T-helper 1 cell treated with Interleukin-12 subunit alpha and Interleukin-12 subunit beta and Interleukin-4 antibody, amounts not matched to agents 30 μg/mL and 1 μg/mL, for 36 hours (primary cell): ENCODE measurements around the gene ZNF831.

Experiments used
- H3K27ac Mint-ChIP-seq: one replicate; pipeline ENCODE4 v1.8.0; 2021; ENCODE audit warnings: mild to moderate bottlenecking, mixed read lengths
- H3K27me3 Mint-ChIP-seq: one replicate; pipeline ENCODE4 v1.8.0; 2021; ENCODE audit warnings: low read depth, mixed read lengths
- H3K36me3 Mint-ChIP-seq: one replicate; pipeline ENCODE4 v1.8.0; 2021; ENCODE audit warnings: low read depth, mixed read lengths
- H3K4me1 Mint-ChIP-seq: one replicate; pipeline ENCODE4 v1.8.0; 2021; ENCODE audit warnings: low read depth, mixed read lengths
- H3K4me3 Mint-ChIP-seq: one replicate; pipeline ENCODE4 v1.8.0; 2021; ENCODE audit warnings: mild to moderate bottlenecking, moderate library complexity, mixed read lengths
- H3K9me3 Mint-ChIP-seq: one replicate; pipeline ENCODE4 v1.8.0; 2021; ENCODE audit warnings: mixed read lengths

Gene ZNF831

DNA sequence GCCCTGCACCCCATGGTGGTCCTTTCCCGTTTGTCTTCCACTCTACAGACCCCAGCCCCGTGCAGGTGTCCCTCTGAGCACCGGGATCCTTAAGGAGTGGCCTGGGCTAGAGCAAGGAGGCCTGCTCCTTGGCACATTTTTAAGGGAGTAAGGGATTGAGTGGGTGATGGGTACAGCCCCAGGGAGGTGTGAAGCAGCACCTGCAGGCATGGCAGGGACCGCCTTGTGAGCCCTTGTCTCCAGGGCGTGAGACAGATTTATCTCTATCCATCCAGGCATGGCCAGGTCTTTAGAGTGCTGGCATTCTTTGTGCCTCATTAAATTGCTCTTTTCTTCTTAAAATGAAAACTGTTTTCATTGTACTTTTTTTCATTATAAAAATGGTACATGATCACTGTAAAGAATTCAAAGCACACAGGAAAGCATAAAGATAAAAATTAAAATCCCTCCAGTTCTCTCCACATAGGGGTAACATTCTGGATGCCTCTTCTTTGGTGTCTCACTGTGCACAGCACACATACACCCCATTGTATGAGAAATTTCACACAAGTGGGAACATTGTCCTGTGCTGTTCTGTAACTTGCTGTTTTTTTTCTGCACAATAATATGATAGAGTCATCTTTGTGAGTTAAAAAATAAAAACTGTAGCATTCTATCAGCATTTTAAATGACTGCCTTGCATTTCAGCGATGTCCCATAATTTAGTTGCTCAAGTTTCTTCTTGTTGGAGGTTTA, 31.9 kb upstream of the ZNF831 start:
- Mint-ChIP-seq H3K27me3 (peaks cover 8% of the 10 kb centered on the region), H3K27ac (no peak overlapping the region), H3K4me3 (no peak overlapping the region), H3K9me3 (no peaks in the 10 kb centered on the region), H3K36me3 (no peaks in the 10 kb centered on the region), H3K4me1 (no peaks in the 10 kb centered on the region)

DNA sequence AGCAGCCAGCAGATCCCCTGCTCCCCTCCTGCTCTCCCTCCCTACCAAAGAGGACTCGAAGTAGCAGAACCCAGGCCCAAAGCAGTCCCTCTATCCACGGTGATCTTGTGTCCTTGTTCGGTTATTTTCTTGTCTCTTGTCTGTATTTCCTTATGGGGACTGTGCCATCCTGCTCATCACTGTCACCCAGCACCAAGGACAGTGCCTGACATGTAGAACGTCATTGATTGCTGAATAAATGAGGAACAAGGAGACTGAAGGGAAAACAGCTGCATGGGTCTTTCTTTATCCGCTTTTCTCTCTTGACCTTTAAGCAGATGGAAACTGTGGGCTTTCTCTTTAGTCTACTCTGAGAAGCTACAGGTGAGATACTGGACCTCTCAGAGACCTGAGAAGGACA, 29.4 kb upstream of the ZNF831 start:
- no peak overlapping the region for H3K4me3 Mint-ChIP-seq
- H3K4me1 Mint-ChIP-seq, result no peaks in the 10 kb centered on the region
- H3K36me3 Mint-ChIP-seq, result no peaks in the 10 kb centered on the region
- no peaks in the 10 kb centered on the region for H3K9me3 Mint-ChIP-seq
- H3K27me3 Mint-ChIP-seq, result peaks cover 8% of the 10 kb centered on the region
- no peak overlapping the region for H3K27ac Mint-ChIP-seq

DNA sequence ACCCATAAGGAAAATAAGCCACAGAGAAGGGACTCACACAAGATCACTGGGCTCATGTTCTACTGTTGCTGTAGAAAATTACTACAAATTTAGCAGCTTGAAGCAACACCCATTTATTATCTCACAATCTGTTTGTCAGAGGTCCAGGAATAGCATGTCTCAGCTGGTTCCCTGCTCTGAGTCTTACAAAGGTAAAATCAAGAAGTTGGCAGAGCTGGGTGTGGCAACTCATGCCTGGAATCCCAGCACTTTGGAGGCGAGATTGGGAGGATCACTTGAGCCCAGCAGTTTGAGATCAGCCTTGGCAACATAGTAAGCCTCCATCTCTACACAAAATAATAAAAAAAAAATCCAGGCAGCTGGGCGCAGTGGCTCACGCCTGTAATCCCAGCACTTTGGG, 28.5 kb upstream of the ZNF831 start:
- Mint-ChIP-seq H3K4me1 (no peaks in the 10 kb centered on the region), H3K4me3 (no peak overlapping the region), H3K27me3 (peaks cover 8% of the 10 kb centered on the region), H3K36me3 (no peaks in the 10 kb centered on the region), H3K9me3 (no peaks in the 10 kb centered on the region), H3K27ac (no peak overlapping the region)

DNA sequence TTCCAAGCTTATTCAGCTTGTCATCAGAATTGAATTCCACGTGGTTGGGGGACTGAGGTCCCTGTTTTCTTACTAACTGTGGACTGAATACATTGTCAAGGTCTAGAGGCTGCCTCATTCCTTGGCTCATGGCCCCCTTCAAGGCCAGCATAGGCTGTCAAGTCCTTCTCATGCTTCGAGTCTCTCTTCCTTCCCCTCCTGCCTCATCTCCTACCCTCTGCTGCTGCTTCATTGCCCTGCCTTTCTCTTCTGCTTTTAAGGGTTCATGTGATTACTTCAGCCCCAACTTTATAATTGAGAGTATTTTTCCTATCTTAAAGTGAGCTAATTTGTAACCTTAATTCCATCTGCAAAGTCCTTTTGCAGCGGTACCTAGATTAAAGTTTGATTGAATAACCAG, 27.6 kb upstream of the ZNF831 start:
- Mint-ChIP-seq H3K36me3 (no peaks in the 10 kb centered on the region), H3K27me3 (peaks cover 8% of the 10 kb centered on the region), H3K4me3 (no peak overlapping the region), H3K27ac (no peak overlapping the region), H3K4me1 (peaks cover 2% of the 10 kb centered on the region), H3K9me3 (no peaks in the 10 kb centered on the region)

DNA sequence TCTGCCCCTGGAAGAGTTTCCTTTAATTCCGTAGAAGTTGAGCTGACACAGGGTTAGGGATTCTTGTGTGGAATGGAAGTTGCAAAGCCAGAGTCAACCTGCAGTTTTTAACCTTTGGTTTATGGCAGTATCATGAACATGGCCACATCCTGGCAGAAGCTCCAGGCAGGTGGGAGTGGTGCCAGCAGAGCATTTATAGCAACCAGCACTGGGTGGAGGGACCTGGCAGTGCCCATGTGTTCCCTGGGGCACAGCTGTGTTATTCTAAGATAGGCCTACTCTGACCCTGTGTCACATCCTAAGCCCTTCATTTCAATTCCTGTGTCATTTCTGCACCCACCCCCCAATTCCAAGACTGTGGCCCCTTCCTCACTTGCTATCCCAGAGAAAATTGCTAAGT, 26.1 kb upstream of the ZNF831 start:
- Mint-ChIP-seq H3K36me3 (no peaks in the 10 kb centered on the region), H3K27ac (no peak overlapping the region), H3K27me3 (peaks cover 8% of the 10 kb centered on the region), H3K4me3 (no peak overlapping the region), H3K9me3 (no peaks in the 10 kb centered on the region), H3K4me1 (peaks cover 2% of the 10 kb centered on the region)

DNA sequence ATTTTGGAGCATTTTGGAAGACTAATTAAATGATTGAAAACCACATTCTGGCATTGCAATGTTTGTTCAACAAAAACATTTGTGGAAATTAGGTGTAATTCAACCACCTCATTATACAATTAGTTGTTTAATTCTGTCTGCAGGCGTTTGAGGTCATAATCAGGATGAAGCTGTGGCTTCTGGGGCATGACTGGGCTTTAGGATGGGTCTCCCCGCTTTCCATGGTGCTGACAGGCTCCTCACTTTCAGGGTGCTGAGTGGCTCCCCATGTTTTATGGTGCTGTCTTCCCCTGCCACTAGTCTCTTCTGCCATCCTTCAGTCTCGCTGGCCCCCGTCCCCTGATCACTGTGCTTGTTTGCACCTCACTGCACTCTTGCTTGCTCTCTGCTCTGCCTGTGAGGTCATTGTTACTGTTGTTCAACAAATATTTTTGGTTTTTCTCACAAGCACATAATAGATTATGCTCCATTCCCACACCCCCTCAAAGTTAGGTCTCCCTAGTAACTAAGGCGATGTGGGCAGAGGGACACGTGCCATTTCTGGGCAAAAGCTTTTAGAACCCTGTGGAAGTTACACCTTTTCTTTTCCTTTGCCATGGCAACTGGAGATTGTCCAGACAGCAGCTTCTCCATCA, 25.4 kb upstream of the ZNF831 start:
- Mint-ChIP-seq H3K27me3 (peaks cover 8% of the 10 kb centered on the region), H3K4me1 (peaks cover 2% of the 10 kb centered on the region), H3K27ac (no peak overlapping the region), H3K4me3 (no peak overlapping the region), H3K9me3 (no peaks in the 10 kb centered on the region), H3K36me3 (no peaks in the 10 kb centered on the region)

DNA sequence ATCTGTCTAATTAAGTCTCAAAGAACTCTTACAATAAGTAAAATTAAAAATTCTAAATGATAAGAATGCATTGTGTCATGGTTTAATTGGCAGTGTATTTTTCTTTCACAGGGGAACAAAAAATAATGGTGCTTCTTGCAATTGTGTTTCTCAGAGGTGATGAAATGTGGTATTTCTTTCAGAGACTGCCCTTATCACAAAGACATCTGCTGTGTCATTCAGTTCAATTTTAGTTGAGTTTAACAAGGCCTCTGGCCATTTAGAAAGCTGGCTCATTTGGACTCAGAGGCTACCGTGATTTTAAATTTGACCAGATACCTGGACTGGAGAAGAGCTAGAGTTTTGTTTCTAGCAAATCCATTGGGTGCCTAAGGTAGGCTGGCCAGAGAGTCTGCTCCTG, 23.6 kb upstream of the ZNF831 start:
- H3K9me3 Mint-ChIP-seq, result no peaks in the 10 kb centered on the region
- no peak overlapping the region for H3K27ac Mint-ChIP-seq
- peaks cover 4% of the 10 kb centered on the region for H3K4me1 Mint-ChIP-seq
- no peaks in the 10 kb centered on the region for H3K36me3 Mint-ChIP-seq
- H3K27me3 Mint-ChIP-seq, result peaks cover 8% of the 10 kb centered on the region
- no peak overlapping the region for H3K4me3 Mint-ChIP-seq

DNA sequence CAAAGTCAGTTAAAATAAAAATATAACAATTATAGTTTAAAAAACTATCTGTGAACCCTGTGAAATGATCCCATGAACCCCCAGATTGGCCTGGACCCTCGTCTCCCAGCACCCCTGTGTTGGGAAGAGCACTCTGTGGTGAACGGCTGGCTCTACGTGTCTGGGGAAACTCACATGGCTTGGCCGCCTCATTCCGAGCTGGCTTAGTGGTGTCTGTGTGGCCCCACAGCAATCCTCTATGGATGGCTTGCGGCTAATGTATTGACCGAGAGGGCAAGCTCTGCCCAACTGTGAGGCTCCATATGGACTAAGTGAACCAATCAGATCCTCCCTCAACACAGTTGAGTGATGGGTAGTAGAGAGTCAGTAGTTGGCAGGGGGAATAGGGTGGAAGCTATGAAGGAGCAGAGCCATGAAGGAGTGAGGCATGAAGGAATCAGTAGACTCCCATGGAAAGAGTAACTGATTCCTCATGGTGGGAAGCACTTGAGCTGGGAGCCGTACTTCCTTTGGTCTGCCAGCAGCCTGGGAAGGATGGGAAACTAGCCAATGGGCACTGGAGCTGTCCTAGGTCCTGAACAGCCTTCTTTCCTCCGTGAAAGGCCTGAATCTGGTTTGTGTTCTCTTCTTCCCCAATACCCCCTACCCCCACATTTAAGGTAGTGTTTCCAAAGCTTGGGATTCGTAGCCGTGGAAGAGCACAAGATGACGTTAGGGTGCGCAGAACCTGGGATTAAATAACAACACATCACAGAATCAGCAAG, 21.6 kb upstream of the ZNF831 start:
- H3K4me3 Mint-ChIP-seq, result no peak overlapping the region
- no peak overlapping the region for H3K27ac Mint-ChIP-seq
- peaks cover 2% of the 10 kb centered on the region for H3K36me3 Mint-ChIP-seq
- no peaks in the 10 kb centered on the region for H3K9me3 Mint-ChIP-seq
- peaks cover 23% of the 10 kb centered on the region for H3K4me1 Mint-ChIP-seq
- no peaks in the 10 kb centered on the region for H3K27me3 Mint-ChIP-seq

DNA sequence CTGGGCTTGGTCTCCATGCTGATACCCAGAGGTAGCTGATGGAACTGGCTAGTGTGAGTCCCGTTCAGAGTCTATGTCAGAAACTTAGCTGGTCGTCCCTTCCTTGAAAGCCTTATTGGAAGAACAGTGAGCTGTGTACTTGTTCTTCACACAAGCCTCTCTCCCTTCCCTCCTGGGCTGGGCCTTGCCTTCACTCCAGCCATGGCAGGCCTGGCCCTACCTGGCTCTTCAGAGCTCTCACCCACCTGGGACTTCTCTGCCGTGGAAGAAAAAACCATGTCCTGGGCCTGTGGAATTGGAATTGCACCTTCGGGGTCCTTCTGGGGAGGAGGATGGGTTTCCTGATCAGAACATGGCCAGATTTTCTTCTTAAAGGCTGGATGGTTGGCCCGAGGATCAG, 20.3 kb upstream of the ZNF831 start:
- Mint-ChIP-seq H3K9me3 (no peaks in the 10 kb centered on the region), H3K27ac (no peak overlapping the region), H3K4me1 (peaks cover 29% of the 10 kb centered on the region), H3K27me3 (no peaks in the 10 kb centered on the region), H3K36me3 (peaks cover 2% of the 10 kb centered on the region), H3K4me3 (no peak overlapping the region)

DNA sequence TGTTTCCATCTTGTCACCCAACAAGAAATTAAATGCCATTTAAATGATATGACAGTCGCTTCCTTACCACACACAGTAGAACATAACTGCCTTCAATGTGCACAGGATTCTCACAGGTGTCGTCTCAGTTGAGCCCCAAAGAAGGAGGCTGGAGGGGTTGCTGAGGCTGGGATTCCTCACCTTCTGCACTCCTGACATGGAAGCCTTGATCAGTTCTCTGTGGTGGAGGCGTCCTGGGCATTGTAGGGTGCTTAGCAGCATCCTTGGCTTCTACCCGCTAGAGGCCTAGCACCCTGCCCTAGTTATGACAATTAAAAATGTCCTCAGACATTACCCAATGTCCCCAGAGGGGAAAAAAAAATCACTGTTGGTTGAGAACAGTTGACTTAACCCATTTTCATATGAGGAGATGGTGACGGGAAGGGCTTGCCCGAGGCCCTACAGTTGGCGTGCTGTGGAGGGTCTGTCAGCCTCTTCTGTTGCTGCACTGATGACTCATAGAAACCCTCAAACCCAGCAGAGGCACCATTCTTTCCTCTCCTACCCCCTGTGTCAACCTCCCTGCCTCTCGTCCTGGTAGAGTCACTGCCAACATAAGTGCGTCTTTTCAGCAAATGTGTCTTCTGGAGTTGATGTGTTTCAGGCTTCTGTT, 19.3 kb upstream of the ZNF831 start:
- H3K9me3 Mint-ChIP-seq, result no peaks in the 10 kb centered on the region
- no peaks in the 10 kb centered on the region for H3K27me3 Mint-ChIP-seq
- H3K27ac Mint-ChIP-seq, result no peak overlapping the region
- peaks cover 2% of the 10 kb centered on the region for H3K36me3 Mint-ChIP-seq
- peaks cover 36% of the 10 kb centered on the region for H3K4me1 Mint-ChIP-seq
- H3K4me3 Mint-ChIP-seq, result no peak overlapping the region

DNA sequence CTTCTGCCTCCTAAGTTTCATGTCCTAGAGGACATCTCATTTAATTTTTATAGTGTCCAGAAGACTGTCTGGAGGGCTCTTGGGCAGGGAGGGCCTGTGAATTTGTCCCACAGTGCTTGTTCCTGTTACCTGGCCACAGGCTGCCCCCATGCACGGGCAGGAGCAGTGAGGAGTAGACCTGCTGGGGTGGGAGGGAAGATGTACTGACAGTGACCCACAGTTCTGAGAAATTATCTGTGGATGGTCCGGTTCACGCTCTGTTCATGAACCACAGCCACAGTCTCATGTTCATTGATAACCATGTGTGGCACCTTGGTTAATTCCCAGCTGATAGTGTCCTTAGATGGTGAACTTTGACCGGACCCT, 18.8 kb upstream of the ZNF831 start:
- Mint-ChIP-seq H3K27me3 (no peaks in the 10 kb centered on the region), H3K36me3 (peaks cover 2% of the 10 kb centered on the region), H3K4me1 (peaks cover 38% of the 10 kb centered on the region), H3K4me3 (no peak overlapping the region), H3K27ac (no peak overlapping the region), H3K9me3 (no peaks in the 10 kb centered on the region)

DNA sequence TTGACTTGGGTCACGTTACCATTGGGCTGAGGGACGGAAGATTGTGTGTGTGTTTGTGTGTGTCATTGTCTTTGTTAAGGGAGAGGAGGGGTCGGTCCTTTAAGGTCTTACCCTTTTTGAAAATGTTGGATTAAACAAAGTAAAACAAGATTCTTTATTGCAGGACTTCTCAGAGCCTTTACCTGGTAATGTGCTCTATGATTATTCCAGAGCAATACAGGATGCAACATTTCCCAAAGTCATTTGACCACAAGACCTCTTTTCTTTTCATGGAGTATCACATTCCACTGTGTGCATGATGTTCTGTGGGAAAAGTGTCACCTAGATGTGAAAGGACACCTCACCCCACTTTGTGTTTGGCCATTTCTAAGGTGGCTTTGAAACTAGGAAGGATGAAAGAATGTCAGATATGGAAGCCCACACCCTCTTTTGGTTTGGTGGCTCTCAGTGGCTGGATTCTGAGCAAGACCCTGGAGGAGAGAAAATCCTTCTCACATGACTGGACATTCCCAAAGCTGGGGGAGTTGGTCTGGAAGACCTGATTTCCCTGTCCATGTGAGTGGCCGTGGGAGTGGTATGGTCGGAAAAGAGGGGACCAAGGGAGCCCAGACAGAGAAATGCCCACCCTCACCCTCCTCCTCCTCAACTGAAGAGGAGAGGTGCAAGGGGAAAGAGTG, 18.2 kb upstream of the ZNF831 start:
- Mint-ChIP-seq H3K36me3 (peaks cover 2% of the 10 kb centered on the region), H3K27ac (peak overlapping the region; percentile 56), H3K27me3 (no peaks in the 10 kb centered on the region), H3K4me3 (peak overlapping the region; percentile 64), H3K4me1 (peaks cover 42% of the 10 kb centered on the region), H3K9me3 (no peaks in the 10 kb centered on the region)

DNA sequence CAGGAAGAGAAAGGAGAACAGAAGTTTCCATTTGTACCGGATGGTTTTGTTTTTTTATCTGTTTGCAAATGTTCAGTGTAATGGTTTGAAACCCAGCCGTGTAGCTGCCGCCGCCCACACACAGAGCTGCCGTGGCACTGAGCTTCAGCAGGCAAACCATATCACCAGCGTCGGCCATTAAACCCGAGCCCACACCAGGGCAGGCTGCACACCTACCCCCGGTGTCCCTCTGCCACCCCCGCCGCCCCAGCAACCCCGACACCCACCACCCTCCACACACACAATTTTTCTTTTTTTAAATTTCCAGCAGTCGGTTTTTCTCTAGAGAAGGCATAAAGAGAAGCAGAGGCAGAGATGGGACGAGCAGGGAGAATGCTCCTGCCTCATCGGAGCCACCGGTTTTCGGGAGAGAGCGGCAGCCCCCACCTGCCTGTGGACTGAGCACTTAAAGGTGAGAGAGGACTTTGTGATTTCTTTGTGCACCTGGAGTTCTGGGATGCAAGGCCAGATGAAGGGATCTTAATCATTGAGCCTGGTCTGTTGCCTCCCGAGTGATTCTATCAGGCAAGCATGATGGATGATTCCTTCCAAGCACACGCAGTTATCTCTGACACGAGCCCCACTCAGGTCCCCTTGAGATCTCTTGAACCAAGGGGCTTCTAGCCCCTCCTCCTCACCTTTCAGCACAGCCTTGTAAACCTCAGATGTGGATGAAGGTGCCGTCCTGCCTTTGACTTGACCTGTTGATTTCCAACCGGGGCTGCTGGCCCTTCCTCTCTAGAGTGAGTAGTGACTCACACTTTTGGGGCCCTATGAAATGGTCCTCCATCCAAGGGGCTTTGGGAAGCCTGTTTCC, 17.5 kb upstream of the ZNF831 start:
- Mint-ChIP-seq H3K9me3 (no peaks in the 10 kb centered on the region), H3K27ac (peak overlapping the region; percentile 56), H3K36me3 (peaks cover 2% of the 10 kb centered on the region), H3K4me3 (peak overlapping the region; percentile 64), H3K4me1 (peaks cover 41% of the 10 kb centered on the region), H3K27me3 (no peaks in the 10 kb centered on the region)
